Nephron progenitor cell (in vitro differentiated cells): ENCODE results near the gene IFI44L.

Source experiments
- DNase-seq: peaks from one replicate; pipeline ENCODE4 v3.0.0; 2021
- H3K27ac Mint-ChIP-seq: 2 replicates; pipeline ENCODE4 v1.8.0; 2021; ENCODE audit warnings: mild to moderate bottlenecking, moderate library complexity, mixed read lengths
- H3K27me3 Mint-ChIP-seq: 2 replicates; pipeline ENCODE4 v1.8.0; 2021; ENCODE audit warnings: mild to moderate bottlenecking, low read depth, mixed read lengths; ENCODE audit not compliant: poor library complexity
- H3K36me3 Mint-ChIP-seq: 2 replicates; pipeline ENCODE4 v1.8.0; 2021; ENCODE audit warnings: low read depth, mixed read lengths
- H3K4me1 Mint-ChIP-seq: 2 replicates; pipeline ENCODE4 v1.8.0; 2021; ENCODE audit warnings: mixed read lengths
- H3K4me3 Mint-ChIP-seq: 2 replicates; pipeline ENCODE4 v1.8.0; 2021; ENCODE audit warnings: mild to moderate bottlenecking, moderate library complexity, mixed read lengths
- H3K9me3 Mint-ChIP-seq: 2 replicates; pipeline ENCODE4 v1.8.0; 2021; ENCODE audit warnings: mild to moderate bottlenecking, moderate library complexity, mixed read lengths
- TF ChIP-seq, protein P1 (sequence below): fragments of 200-600 bp; sonication (generic); IDR thresholded peaks from 2 replicates; pipeline ENCODE4 v1.5.0; 2021; ENCODE audit warnings: antibody characterized with exemption

Gene IFI44L

DNA sequence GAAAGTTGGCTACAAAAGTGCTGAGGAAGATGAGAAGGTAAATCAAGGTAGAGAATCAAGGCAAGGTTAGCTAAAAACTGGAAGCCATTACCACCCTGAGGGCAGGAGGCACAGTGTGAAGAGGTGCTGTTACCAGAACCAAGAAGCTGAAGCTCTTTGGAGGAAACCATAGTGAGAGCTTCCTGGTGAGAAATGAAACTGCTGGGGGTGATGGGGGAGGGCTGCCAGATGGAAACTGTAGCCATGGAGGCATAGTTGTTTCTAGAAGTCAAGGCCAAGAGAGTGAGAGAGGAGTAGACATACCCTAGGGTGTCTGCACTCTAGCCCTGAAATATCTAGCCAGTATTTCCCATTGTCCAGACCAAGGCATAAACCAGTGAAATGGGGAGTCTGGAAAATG lies 58.1 kb downstream of the IFI44L start:
- no peaks in the 10 kb centered on the region for H3K9me3 Mint-ChIP-seq
- H3K36me3 Mint-ChIP-seq: no peaks in the 10 kb centered on the region
- no peak overlapping the region for H3K27ac Mint-ChIP-seq
- no peak for DNase-seq
- TF ChIP-seq, protein P1, sequence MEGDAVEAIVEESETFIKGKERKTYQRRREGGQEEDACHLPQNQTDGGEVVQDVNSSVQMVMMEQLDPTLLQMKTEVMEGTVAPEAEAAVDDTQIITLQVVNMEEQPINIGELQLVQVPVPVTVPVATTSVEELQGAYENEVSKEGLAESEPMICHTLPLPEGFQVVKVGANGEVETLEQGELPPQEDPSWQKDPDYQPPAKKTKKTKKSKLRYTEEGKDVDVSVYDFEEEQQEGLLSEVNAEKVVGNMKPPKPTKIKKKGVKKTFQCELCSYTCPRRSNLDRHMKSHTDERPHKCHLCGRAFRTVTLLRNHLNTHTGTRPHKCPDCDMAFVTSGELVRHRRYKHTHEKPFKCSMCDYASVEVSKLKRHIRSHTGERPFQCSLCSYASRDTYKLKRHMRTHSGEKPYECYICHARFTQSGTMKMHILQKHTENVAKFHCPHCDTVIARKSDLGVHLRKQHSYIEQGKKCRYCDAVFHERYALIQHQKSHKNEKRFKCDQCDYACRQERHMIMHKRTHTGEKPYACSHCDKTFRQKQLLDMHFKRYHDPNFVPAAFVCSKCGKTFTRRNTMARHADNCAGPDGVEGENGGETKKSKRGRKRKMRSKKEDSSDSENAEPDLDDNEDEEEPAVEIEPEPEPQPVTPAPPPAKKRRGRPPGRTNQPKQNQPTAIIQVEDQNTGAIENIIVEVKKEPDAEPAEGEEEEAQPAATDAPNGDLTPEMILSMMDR: no peak
- no peaks in the 10 kb centered on the region for H3K4me1 Mint-ChIP-seq
- no peak overlapping the region for H3K4me3 Mint-ChIP-seq
- H3K27me3 Mint-ChIP-seq: peaks cover 11% of the 10 kb centered on the region

GRCh38 chr1:78681265-78681664 lies 61.0 kb downstream of the IFI44L start:
- H3K36me3 Mint-ChIP-seq: no peaks in the 10 kb centered on the region
- no peak overlapping the region for H3K27ac Mint-ChIP-seq
- DNase-seq: no peak
- TF ChIP-seq, protein P1: no peak
- no peaks in the 10 kb centered on the region for H3K4me1 Mint-ChIP-seq
- no peak overlapping the region for H3K4me3 Mint-ChIP-seq
- H3K9me3 Mint-ChIP-seq: no peaks in the 10 kb centered on the region
- H3K27me3 Mint-ChIP-seq: peaks cover 2% of the 10 kb centered on the region

- no peaks in the 10 kb centered on the region for H3K4me1 Mint-ChIP-seq
These were observed 62.2 kb downstream of the IFI44L start for GRCh38 chr1:78682496-78682895.

DNA sequence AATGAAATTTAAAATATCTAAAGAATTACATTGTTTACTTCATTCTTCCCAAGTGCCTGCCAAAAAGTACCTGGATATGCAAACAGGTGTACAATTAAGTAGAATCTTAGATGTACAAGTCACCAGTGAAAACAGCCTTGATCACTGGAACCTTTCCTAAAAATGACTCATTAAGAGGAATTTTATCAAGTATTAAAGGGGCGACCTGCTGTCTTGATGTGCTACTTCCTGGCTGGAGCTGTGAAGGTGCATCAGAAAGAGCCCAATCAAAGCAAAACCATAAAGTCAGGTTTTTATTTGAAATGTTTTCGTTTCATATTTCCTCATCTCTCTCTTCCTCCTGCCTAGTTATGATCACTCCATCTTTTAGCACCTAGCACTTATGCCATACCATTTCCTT lies 62.8 kb downstream of the IFI44L start:
- Mint-ChIP-seq H3K4me3 (no peak overlapping the region), H3K9me3 (no peaks in the 10 kb centered on the region), H3K27me3 (peaks cover 2% of the 10 kb centered on the region), H3K36me3 (no peaks in the 10 kb centered on the region), H3K27ac (no peak overlapping the region), H3K4me1 (no peaks in the 10 kb centered on the region)
- TF ChIP-seq, protein P1: no peak
- DNase-seq: no peak

More at GRCh38 chr1:78682496-78682895, 62.2 kb downstream of the IFI44L start:
- DNase-seq: no peak
- Mint-ChIP-seq H3K4me3 (no peak overlapping the region), H3K9me3 (no peaks in the 10 kb centered on the region), H3K27me3 (peaks cover 2% of the 10 kb centered on the region), H3K27ac (no peak overlapping the region), H3K36me3 (no peaks in the 10 kb centered on the region)
- TF ChIP-seq, protein P1: no peak

- H3K36me3 Mint-ChIP-seq: no peaks in the 10 kb centered on the region
- H3K4me3 Mint-ChIP-seq: no peak overlapping the region
These were observed 67.1 kb downstream of the IFI44L start for GRCh38 chr1:78687315-78687714.

GRCh38 chr1:78687914-78688313 lies 67.7 kb downstream of the IFI44L start:
- no peak for DNase-seq
- Mint-ChIP-seq H3K36me3 (no peaks in the 10 kb centered on the region), H3K9me3 (no peaks in the 10 kb centered on the region), H3K4me1 (no peaks in the 10 kb centered on the region), H3K27me3 (peaks cover 2% of the 10 kb centered on the region), H3K4me3 (no peak overlapping the region), H3K27ac (no peak overlapping the region)
- TF ChIP-seq, protein P1: no peak

More at GRCh38 chr1:78687315-78687714, 67.1 kb downstream of the IFI44L start:
- Mint-ChIP-seq H3K9me3 (no peaks in the 10 kb centered on the region), H3K27me3 (peaks cover 2% of the 10 kb centered on the region), H3K27ac (no peak overlapping the region), H3K4me1 (no peaks in the 10 kb centered on the region)
- TF ChIP-seq, protein P1: no peak
- DNase-seq: no peak
